Thyroid gland (tissue), 4 donors: ENCODE data around the gene GALNTL6.

Experiments used
- CTCF ChIP-seq, 6 experiments: fragments of 200-600 bp in 3 of 6; fragments of 450-650 bp in 3 of 6; sonication (generic) in 3 of 6; IDR thresholded peaks; one replicate each; pipeline ENCODE4 v1.5.1; 2016 to 2019; ENCODE audit warnings: antibody characterized with exemption in 6 of 6, mild to moderate bottlenecking in 2 of 6, inconsistent platforms in 1 of 6, moderate library complexity in 1 of 6
- POLR2A ChIP-seq, 2 donors: fragments of 450-650 bp; IDR thresholded peaks; one replicate each; pipeline ENCODE4 v1.6.1; 2017; ENCODE audit warnings: antibody characterized with exemption in 2 of 2, mild to moderate bottlenecking in 2 of 2, moderate library complexity in 1 of 2

GRCh38 chr4:172578712-172579111, 765.5 kb downstream of the GALNTL6 start:
- TF ChIP-seq CTCF (IDR thresholded peaks at IDR 0.05) (no peak), POLR2A (IDR thresholded peaks at IDR 0.05) (no peak)
